GM18505 (cell line): ENCODE results near the gene ARPC5.

Source experiments
- ATAC-seq: cut with Tn5 transposase; IDR thresholded peaks from one replicate; pipeline ENCODE4 v1.9.1; 2021; ENCODE audit not compliant: unreplicated experiment
- POLR2A ChIP-seq: IDR thresholded peaks from 4 replicates; pipeline ENCODE4 v1.6.1; 2011; ENCODE audit warnings: borderline replicate concordance; ENCODE audit not compliant: insufficient read depth, insufficient read length; ENCODE audit errors: extremely low read depth

ARPC5 gene

DNA sequence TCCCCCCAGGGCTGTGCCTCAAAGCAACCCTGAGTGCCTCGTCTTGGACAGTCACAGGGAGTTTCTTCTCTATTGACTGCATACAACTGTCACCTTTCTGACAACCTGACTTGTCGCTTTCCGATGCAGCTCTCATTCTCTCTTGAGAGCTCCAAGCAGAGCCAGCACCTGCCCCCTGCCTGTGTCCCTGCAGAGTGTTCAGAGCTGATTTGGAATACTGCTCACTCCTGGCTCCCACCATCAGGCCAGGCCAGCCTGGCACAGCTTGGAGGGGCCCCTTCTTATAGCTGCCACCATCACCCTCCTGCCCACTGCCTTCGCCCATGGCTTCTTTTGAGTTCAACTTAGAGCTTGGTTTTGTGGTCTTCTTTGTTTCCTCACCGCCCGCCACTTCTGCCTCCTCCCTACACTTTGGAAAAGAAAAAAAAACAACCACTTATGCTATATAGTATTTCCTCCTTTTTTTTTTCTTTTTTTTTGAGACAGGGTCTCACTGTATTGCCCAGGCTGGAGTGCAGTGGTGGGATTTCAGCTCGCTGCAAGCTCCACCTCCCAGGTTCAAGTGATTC is 57.6 kb downstream of the ARPC5 start:
- no peak for ATAC-seq
- TF ChIP-seq POLR2A, result no peak

DNA sequence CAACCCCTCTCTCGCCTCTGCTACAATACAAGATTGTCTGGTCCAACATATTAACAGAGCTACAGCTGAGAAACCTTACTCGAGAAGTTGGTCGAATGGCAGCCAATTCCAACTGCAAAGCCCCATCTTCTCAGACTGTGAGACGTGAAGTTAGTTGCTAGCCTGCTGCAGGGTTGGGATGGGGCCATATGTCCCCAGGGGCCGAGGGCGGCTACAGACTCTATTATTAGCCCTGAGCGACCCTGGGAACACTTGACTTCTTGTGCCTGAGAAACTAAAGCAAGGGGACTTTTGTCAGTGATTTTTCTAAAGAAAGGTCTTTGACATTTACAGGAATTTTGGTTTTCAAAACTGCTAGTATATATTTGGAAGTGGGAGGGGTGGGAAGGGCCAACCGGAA is 59.0 kb downstream of the ARPC5 start:
- no peak for TF ChIP-seq POLR2A
- ATAC-seq, result no peak

DNA sequence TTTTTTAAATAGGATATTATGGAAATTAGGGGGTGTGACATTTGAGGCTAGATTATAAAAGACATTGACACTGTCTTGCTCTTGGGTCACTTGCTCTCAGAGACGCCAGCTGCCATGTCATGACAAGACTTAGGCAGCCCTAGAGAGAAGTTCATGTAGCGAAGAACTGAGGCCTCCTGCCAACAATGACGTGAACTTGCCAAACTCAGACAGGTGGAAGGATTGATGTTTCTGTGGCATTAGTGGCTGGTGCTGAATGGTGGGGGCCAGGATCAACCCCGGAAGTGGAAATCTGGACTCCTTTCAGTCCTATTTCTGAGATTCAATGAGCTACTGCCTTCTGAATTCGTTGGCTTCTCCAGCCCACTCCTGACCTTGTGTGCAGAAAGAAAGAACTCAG is 60.0 kb downstream of the ARPC5 start:
- no peak for ATAC-seq
- TF ChIP-seq POLR2A, result no peak

DNA sequence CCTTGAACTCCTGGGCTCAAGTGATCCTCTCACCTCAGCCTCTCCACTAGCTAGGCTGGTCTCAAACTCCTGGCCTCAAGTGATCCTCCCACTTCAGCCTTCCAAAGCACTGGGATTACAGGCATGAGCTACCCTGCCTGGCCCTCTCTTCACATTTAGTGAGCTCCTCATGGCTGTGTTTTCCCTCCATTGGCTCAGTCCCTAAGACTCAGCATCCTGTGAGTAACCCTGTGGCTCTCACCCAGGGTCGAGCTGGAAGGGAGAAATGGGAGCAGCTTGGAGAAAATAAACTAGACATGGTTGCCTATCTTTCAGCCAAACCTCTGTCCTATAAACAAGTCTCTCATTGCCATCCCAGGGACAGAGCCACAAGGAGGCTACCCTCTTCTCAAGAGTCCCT is 62.9 kb downstream of the ARPC5 start:
- no peak for TF ChIP-seq POLR2A

DNA sequence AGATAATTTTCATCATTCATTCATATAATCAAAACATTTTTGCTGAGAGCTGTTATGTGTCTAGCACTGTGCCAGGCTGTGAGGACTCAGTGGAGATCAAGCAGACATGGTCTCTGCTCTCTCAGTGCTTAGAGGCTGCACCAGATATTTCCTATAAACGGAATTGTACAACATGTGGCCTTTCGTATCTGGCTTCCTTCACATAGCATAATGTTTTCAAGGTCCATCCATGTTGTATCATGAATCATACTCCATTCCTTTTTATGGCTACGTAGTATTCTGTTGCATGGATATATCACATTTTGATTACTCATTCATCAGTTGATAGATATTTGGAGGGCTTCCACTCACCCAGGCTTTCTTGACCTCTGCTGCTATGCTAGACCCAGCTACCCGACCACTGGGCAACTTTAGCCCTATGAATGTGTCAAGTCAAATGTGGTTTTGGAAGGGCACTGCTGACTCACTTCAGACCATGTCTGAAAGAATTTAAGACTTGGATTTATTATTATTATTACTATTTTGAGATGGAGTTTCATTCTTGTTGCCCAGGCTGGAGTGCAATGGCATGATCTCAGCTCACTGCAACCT is 63.8 kb downstream of the ARPC5 start:
- TF ChIP-seq POLR2A, result no peak
- no peak for ATAC-seq

More for the DNA sequence above, 62.9 kb downstream of the ARPC5 start:
- no peak for ATAC-seq
